ENCODE measurements around the gene TENM4. TPM values are rescaled to one million over a fixed set of nuclear protein-coding genes. Genes with fewer than 3 reads are reported as not detected.
A peak's percentile ranks its signal among the peaks of the same experiment; 100 is the strongest.

Gene TENM4
- 10 to 100 TPM in 1 of 4 donors, 1 to 10 TPM in 3; 2.3 to 18.9 (median 4.5) TPM for total RNA-seq

DNA sequence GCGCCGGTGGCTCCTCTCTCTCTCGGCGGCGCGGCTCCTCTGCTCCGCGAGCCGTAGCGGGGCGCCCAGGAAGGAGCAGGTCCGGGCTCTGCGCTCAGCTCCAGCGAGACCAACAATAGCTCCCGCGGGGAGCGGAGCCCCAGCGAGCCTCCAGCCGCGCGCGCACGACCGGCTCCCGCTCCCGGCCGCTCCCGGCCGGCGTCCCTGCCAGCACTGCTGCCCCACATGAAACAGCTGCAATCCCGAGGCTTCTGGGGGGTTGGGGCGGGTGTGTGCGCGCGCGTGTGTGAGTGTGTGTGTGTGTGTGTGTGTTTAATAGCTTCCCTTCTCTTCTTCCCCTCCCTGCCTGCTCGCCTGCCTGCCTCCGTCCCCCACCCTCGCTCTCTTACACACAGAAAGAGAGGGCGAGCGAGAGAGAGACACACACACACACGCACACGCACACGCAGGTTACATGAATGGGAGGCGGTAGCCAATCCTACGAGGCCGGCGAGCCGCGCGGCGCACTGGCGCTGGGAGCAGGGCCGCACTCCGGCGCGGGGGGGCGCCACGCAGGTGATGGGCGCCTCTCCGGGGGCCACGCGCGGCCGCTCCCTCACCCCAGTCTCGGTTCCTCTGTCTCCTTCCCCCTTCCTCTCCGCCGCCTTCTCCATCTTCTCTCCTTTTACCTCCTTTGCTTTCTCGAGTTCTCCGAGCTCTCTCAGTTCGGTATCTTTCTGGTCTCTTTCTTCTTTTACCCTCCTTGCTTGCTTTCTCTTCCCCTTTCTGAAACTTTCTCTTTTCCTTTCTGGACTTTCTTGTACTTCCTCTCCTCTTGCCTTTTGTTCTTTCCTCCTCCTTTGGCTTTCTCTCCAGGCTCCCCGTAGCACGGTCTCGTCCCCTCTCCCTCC is at the start of gene TENM4:
Gene TENM4, minus strand, starts transcription at position 460 of the 890 bp plus-strand sequence. CDS start 371,086 bp downstream, outside the sequence.
- DNase-seq (ENCODE audit: low spot score) (peak; percentile 24), ATAC-seq (ENCODE audit: low FRiP score) (peak; percentile 66)
- TF ChIP-seq, protein P1, sequence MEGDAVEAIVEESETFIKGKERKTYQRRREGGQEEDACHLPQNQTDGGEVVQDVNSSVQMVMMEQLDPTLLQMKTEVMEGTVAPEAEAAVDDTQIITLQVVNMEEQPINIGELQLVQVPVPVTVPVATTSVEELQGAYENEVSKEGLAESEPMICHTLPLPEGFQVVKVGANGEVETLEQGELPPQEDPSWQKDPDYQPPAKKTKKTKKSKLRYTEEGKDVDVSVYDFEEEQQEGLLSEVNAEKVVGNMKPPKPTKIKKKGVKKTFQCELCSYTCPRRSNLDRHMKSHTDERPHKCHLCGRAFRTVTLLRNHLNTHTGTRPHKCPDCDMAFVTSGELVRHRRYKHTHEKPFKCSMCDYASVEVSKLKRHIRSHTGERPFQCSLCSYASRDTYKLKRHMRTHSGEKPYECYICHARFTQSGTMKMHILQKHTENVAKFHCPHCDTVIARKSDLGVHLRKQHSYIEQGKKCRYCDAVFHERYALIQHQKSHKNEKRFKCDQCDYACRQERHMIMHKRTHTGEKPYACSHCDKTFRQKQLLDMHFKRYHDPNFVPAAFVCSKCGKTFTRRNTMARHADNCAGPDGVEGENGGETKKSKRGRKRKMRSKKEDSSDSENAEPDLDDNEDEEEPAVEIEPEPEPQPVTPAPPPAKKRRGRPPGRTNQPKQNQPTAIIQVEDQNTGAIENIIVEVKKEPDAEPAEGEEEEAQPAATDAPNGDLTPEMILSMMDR (IDR thresholded peaks at IDR 0.05) = no peak

DNA sequence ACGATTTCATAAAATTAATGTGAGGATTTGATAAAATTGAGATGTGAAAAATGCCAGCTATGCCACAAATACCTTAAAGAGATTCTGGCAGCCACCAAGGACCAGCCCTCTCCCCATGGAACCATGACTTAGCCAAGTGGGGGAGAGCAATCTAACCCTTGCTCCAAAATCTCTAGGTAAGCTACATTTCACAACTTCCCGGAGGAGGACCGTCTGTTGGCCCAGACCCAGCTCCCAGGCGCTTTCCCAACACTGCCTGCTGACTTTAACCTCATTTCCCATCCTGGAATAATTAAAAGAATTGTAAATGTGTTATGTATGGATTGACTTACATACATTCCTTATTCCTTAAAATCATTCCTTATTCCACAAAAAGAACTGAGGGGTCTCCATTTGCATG is 47.5 kb upstream of the TENM4 start:
- ATAC-seq (ENCODE audit: low FRiP score) (peak; percentile 64), DNase-seq (ENCODE audit: low spot score) (peak; percentile 26)

DNA sequence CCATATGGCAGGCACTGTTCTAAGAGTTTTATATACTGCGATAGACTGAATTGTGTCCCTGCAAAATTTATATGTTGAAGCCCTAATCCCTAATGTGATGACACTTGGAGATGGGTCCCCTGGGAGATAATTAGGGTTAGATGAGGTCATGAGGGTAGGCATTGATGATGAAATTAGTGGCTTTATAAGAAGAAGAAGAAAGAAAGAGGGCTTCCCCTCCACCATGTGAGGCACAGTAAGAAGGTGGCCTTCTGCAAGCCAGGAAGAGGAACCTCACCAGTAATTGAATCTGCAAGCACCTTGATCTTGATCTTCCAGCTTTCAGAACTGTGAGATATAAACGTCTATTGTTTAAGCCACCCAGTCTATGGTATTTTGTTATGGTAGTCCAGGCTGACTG is 46.6 kb upstream of the TENM4 start:
- no peak for ATAC-seq (ENCODE audit: low FRiP score)
- TF ChIP-seq, protein P1 (IDR thresholded peaks at IDR 0.05) = no peak

More for the DNA sequence above, 47.5 kb upstream of the TENM4 start:
- TF ChIP-seq, protein P1 (IDR thresholded peaks at IDR 0.05) = no peak

GRCh38 chr11:79486242-79486984 is 45.6 kb upstream of the TENM4 start:
- TF ChIP-seq, protein P1 (IDR thresholded peaks at IDR 0.05) = no peak
- ATAC-seq (ENCODE audit: low FRiP score) (no peak), DNase-seq (ENCODE audit: low spot score) (no peak)

More for the DNA sequence above, 46.6 kb upstream of the TENM4 start:
- DNase-seq (ENCODE audit: low spot score) = no peak

- TF ChIP-seq, protein P1 (IDR thresholded peaks at IDR 0.05) = no peak
- no peak for ATAC-seq (ENCODE audit: low FRiP score)
- no peak for DNase-seq (ENCODE audit: low spot score)
Measured at GRCh38 chr11:79485694-79486093, 44.9 kb upstream of the TENM4 start.

- no peak for ATAC-seq (ENCODE audit: low FRiP score)
- no peak for DNase-seq (ENCODE audit: low spot score)
- TF ChIP-seq, protein P1 (IDR thresholded peaks at IDR 0.05) = no peak
Measured at GRCh38 chr11:79484872-79485271, 44.0 kb upstream of the TENM4 start.

Data from omental fat pad (tissue), 4 donors.